CD4-positive, alpha-beta T cell treated with Interleukin-17A for 1 hour (primary cell): ENCODE results near the gene PLXNB3.
"Not testable (repeated sequence)": the region's sequence is repeated elsewhere in the genome, so short reads cannot be mapped to it uniquely, and the experiment has no call there.

Experiments used
- DNase-seq: peaks from one replicate; pipeline ENCODE4 v3.0.0-alpha.2; 2020

Gene PLXNB3

GRCh38 chrX:153763989-153764755, at the start of gene PLXNB3:
PLXNB3 (plus strand) TSS chrX:153764249; CDS start chrX:153765536, 1,287 bp downstream.
- DNase-seq: peak; percentile 76

- no peak for DNase-seq
These were observed 49.8 kb upstream of the PLXNB3 start for GRCh38 chrX:153714256-153714655.

DNA sequence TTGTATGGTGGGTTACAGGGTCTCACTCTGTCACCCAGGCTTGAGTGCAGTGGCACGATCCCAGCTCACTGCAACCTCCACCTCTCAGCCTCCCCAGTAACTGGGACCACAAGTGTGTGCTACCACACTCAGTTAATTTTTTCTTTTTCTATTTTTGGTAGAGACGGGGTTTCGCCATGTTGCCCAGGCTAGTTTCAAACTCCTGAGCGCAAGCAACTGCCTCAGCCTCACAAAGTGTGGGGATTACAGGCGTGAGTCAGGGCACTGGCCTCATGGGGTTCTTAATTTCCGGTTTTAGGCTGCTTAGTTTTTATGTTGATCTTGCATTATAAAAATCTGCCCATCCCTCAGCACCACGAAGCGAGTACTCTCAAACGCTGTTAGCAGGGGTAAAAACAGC, 46.6 kb upstream of the PLXNB3 start:
- DNase-seq: no peak

- no peak for DNase-seq
These were observed 44.8 kb upstream of the PLXNB3 start for GRCh38 chrX:153719238-153719637.

DNA sequence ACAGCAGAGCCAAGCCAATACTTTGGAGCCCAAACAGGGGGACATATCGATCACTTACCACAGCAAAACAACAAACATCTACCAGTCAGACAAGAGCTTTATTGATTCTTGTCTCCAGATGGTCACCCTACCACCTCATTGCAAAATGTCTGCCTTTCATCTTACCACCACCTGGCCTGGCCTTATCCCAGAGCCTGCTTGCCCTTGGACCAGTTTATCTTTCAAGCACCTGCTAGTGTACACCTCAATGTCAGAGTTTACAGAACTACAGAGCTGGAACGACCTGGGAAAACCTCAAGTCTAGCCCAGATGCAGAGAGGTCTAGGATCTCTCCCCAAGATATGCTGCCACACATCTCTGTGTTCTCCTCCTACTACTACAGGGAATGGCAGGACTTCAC, 44.3 kb upstream of the PLXNB3 start:
- no peak for DNase-seq

GRCh38 chrX:153722704-153723350, 41.2 kb upstream of the PLXNB3 start:
- DNase-seq: no peak

DNA sequence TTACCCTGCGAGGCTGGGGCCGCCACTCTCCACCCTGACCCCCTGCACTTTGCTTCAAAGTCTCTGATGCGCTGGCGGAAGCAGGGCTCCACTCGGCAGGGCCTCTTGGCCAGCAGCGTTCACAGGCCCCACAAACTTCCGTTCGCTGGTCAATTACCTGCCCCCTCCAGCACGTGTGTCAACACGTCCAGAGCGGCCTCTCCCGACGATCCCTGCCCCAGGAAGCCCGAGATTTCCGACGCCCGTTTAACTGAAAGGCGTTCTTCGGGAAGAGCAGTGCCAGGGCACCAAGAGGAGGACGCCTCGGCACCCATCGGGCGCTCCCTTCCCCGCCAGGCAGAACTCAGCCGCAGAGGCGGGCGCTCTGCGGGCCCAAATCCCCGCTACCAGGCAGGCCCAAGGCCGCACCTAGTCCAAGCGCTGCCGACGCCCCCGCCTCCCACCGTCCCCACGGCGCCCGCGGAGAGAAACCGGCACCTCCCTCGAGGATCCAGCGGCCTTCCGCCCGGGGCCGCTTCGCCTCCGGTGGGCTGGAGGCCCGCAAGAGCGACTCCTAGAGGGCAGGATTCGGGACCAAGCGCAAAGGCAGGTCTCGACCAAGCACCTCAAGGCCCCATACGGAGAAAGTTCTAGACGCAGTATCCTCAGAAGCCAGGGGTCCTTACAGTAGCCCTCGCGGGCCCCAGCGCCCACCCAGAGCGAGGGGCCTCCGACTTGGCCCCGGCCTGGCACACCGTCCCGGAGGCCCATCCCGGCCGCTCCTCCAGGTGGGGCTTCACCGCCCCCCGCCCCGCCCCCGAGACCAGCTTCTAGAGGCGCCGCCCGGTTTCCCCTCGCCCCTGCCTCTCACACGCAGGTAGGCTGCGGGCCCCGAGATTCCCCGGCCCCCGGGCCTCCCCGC, 40.4 kb upstream of the PLXNB3 start:
- peak; percentile 58 for DNase-seq

DNA sequence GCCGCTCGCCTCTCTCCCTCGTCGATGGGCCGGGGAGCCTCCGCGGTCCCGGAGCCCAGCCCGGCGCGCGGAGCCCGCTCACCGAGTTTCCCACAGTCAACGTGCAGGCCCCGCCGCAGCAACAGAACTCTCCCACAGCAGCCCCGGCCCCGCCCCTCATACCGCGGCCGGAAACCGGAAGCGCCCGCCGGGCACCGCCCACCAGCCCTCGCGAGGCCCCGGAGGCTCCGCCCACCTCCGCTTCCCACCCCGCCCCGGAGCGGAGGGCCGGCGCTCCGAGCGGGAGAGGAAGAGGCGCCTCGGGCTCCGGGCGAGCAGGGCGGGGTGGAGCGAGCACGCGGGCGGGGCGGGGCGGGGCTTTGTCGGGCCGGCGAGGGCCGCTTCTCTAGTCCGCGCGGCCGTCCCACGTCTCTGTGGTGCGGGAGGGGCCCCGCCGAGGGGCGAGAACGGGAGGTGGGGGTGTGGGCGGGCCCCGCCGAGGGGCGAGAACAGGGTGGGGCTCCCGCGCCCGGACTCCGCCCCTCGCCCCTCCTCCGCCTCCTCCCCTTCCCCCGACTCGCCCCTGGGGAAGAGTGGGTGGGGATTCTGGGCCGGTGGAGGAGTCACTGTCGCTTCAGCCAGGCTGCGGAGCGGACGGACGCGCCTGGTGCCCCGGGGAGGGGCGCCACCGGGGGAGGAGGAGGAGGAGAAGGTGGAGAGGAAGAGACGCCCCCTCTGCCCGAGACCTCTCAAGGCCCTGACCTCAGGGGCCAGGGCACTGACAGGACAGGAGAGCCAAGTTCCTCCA, 39.6 kb upstream of the PLXNB3 start, which contains the start of the genes ABCD1 and BCAP31:
Gene ABCD1, plus strand, starts transcription at position 605 of the 787 bp plus-strand sequence. CDS start 411 bp downstream, outside the sequence.
Gene BCAP31, minus strand, starts transcription at position 136 of the 787 bp plus-strand sequence. CDS start 1,143 bp downstream, outside the sequence.
- DNase-seq: peak; percentile 91

- DNase-seq: no peak
These were observed 38.8 kb upstream of the PLXNB3 start for GRCh38 chrX:153725039-153725831.

DNA sequence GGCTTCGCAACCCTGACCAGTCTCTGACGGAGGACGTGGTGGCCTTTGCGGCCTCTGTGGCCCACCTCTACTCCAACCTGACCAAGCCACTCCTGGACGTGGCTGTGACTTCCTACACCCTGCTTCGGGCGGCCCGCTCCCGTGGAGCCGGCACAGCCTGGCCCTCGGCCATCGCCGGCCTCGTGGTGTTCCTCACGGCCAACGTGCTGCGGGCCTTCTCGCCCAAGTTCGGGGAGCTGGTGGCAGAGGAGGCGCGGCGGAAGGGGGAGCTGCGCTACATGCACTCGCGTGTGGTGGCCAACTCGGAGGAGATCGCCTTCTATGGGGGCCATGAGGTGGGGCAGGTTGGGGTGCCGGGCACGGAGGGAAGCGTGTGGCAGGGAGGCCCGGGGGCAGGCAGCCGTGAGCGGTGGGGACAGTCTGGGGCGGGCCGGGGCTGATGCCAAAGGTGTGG, 38.2 kb upstream of the PLXNB3 start:
- DNase-seq: no peak

- peak; percentile 62 for DNase-seq
These were observed 37.5 kb upstream of the PLXNB3 start for GRCh38 chrX:153726286-153727122.

DNA sequence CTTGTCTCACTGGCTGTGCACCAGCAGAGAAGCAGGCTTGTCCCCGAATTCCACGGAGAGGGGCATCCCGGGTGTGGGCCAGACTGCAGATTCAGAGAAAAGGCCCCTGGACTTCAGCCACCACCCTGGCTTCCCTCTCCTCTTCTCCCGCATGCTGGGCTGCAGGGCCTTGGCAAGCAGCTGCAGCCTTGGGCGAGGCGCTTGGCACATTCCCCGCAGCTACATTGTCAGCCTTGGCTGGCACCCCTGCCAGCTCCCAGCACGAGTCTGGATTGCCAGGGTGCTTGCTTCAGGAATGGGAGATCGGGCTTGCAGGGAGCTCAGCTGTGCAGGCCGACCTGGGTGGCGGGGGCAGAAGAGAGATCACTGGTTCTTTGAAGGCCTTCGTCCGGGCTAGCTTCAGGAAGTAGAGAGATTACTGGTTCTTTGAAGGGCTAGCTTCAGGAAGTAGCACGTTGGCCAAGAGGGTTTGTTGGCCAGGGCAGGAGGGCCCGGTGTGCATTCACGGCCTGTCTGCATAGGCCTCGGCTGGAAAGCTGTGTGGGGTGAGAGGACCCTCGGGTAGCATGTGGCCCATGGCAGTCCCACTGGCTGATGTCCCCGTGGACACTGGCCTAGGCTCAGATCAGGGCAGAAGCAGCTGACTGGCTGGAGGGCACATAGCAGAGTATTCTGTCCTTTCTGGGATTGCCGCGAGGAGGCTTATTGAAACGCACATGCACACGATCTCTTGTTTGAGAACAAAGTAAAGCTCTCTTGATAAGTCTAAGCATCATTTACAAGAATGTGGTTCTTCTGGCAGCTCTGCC, 36.7 kb upstream of the PLXNB3 start:
- DNase-seq: no peak

GRCh38 chrX:153728095-153728494, 36.0 kb upstream of the PLXNB3 start:
- no peak for DNase-seq

DNA sequence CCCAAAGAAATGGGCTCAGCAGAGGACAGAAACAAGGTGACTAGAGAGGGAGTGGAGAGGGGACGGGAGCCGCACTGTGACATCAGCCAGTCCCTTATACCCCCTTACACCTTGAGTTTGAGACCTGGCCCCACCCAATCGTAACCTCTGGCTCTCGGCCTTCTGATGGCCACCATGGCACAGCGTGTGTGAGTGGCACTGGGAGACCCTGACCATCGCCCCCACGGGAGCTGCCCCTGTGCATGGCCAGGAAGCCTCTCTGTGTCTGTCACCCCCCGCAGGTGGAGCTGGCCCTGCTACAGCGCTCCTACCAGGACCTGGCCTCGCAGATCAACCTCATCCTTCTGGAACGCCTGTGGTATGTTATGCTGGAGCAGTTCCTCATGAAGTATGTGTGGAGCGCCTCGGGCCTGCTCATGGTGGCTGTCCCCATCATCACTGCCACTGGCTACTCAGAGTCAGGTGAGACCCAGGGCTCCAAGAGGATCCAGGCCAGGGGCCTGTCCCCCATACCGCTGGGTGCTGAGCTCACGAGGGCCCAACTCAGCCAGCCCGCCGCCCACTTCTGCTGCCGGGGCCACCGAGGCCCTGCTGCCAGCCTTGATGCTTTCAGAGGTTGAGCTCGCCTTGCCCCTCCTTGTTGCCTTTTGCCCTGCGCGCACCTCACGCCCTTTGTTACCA, 35.0 kb upstream of the PLXNB3 start:
- no peak for DNase-seq

- not testable (repeated sequence) for DNase-seq
These were observed 33.9 kb upstream of the PLXNB3 start for GRCh38 chrX:153730115-153730514.

GRCh38 chrX:153731117-153731844, 32.8 kb upstream of the PLXNB3 start:
- no peak for DNase-seq

DNA sequence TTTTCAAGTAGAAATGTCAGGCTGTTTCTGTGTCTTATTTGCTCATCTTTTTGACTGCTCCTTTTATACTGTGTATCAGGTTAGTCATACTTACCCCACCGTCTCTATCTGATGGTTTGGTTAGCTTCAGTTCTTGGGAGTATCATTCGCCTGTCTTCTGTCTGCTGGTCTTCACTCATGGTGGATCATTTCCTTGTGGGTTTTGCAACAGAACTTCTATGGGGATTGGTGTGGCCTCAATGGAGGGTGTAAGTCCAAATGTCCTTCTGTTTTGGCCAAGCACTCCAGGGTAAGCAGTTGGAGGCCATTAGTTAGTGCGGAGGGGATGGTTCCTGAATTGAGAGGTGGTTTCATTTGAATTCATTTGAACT, 32.2 kb upstream of the PLXNB3 start:
- no peak for DNase-seq

GRCh38 chrX:153732401-153732800, 31.6 kb upstream of the PLXNB3 start:
- DNase-seq: no peak
